ENCODE measurements around the gene MGAT4A. TPM values are rescaled to one million over a fixed set of nuclear protein-coding genes. Genes with fewer than 3 reads are reported as not detected.

The MGAT4A gene
- total and polyA plus RNA-seq, 10 of the 15 experiments (the other 5 are each of a cell fraction or from before 2014, with no cell fraction given), result 4.3 to 23.4 (median 13.6) TPM

- Histone ChIP-seq H3K36me3 (ENCODE audit: control insufficient read depth in 2 of 2, insufficient read depth in 2 of 2, low read length in 1 of 2) (no peaks in the 10 kb centered on the region), H3K79me2 (ENCODE audit: control insufficient read depth, insufficient read depth, low read length) (no peaks in the 10 kb centered on the region), H2AFZ (ENCODE audit: control insufficient read depth, low read depth, low read length) (no peak overlapping the region), H3K9ac (ENCODE audit: control insufficient read depth, insufficient read depth, low read length) (no peak overlapping the region), H3K4me3 (no peak overlapping the region), H3K4me2 (ENCODE audit: control insufficient read depth, insufficient read depth) (no peak overlapping the region), H3K27ac (ENCODE audit: control insufficient read depth, insufficient read depth) (no peak overlapping the region), H4K20me1 (ENCODE audit: control insufficient read depth, insufficient read depth) (no peaks in the 10 kb centered on the region), H3K4me1 (ENCODE audit: control insufficient read depth, insufficient read depth, low read length) (peaks cover 16% of the 10 kb centered on the region), H3K27me3 (replicated peaks in 1 of 2; ENCODE audit: control insufficient read depth in 2 of 2, insufficient read depth in 2 of 2, low read length in 1 of 2) (no peaks in the 10 kb centered on the region), H3K9me3 (replicated peaks; ENCODE audit: control insufficient read depth, insufficient read depth, low read length) (peaks cover 2% of the 10 kb centered on the region; the same call in 1 of the 3 replicates)
- no peak for TF ChIP-seq USF1 (IDR thresholded peaks at IDR 0.05; ENCODE audit: borderline replicate concordance, extremely low read length, insufficient read depth, low read depth, low read length)
- no peak for TF ChIP-seq JUND (IDR thresholded peaks at IDR 0.05; ENCODE audit: low read depth, low read length)
- no peak for TF ChIP-seq ATF2 (IDR thresholded peaks at IDR 0.05; ENCODE audit: low read length)
- TF ChIP-seq SP1 (IDR thresholded peaks at IDR 0.05; ENCODE audit: low read depth, low read length), result no peak
- no peak for TF ChIP-seq POLR2AphosphoS2 (IDR thresholded peaks at IDR 0.05; ENCODE audit: low read depth, low read length)
- FAIRE-seq (no peak), ATAC-seq (no peak), DNase-seq (ENCODE audit: low read depth, low spot score) (no peak)
- 63% methylated on average over 1 of the region's 1 CpG for WGBS (ENCODE audit: insufficient coverage, insufficient replicate concordance, low lambda C conversion rate, missing lambda C conversion rate)
- intact Hi-C loops (cut with micrococcal nuclease; ENCODE audit: unreplicated experiment) (no loop called here), in situ Hi-C loops (cut with MboI) (no loop called here)
- POLR2A ChIA-PET, result interaction anchor here (0.7 kb wide), 1 partner anchor 18 kb away, joined by 6 read pairs; no protein-coding TSS in a partner anchor
- CTCF ChIA-PET, result interaction anchor here (1.0 kb wide), 1 partner anchor 28 kb away, joined by 3 read pairs; no protein-coding TSS in a partner anchor
- no TSS peak for BruUV-seq (replicated peaks)
- SMC1A ChIA-PET (ENCODE audit: uncharacterized antibody, unreplicated experiment), result interaction anchor here (1.2 to 1.9 kb wide), 4 partner anchors 9 to 26 kb away, joined by 3 to 7 read pairs (median 5); no protein-coding TSS in a partner anchor
- RAD21 ChIA-PET (ENCODE audit: unreplicated experiment), result interaction anchor here (0.7 to 0.9 kb wide), 2 partner anchors 33 to 227 kb away, joined by 3 read pairs; no protein-coding TSS in a partner anchor
These were observed 12.9 kb upstream of the MGAT4A start for GRCh38 chr2:98743835-98744234.

Measured in GM12878 (cell line).